Stimulated activated CD4-positive, alpha-beta T cell treated with anti-CD3 and anti-CD28 coated beads, Interleukin-2, amount 100 ng/mL, for 48 hours (primary cell): Measurements from ENCODE around the gene NAALADL2.
"Not testable (repeated sequence)": the region's sequence is repeated elsewhere in the genome, so short reads cannot be mapped to it uniquely, and the experiment has no call there.

Source experiments
- DNase-seq, 2 donors: peaks; one replicate each; pipeline ENCODE4 v3.0.0-alpha.2; 2020

The NAALADL2 gene

GRCh38 chr3:175447521-175447920 is 588.4 kb downstream of the NAALADL2 start:
- no peak for DNase-seq

GRCh38 chr3:175453361-175453760 is 594.2 kb downstream of the NAALADL2 start:
- no peak for DNase-seq

GRCh38 chr3:175456466-175456865 is 597.3 kb downstream of the NAALADL2 start:
- DNase-seq = no peak

GRCh38 chr3:175457301-175457700 is 598.2 kb downstream of the NAALADL2 start:
- DNase-seq = no peak

- DNase-seq = not testable (repeated sequence)
These were observed 601.8 kb downstream of the NAALADL2 start for GRCh38 chr3:175460849-175461399.

- no peak for DNase-seq
These were observed 605.2 kb downstream of the NAALADL2 start for GRCh38 chr3:175464362-175464761.

- DNase-seq = no peak
These were observed 610.0 kb downstream of the NAALADL2 start for GRCh38 chr3:175469124-175469523.

- no peak for DNase-seq
These were observed 616.6 kb downstream of the NAALADL2 start for GRCh38 chr3:175475765-175476164.

- DNase-seq = no peak
These were observed 617.4 kb downstream of the NAALADL2 start for GRCh38 chr3:175476489-175476888.

- DNase-seq = no peak
These were observed 618.6 kb downstream of the NAALADL2 start for GRCh38 chr3:175477651-175478224.

- no peak for DNase-seq
These were observed 619.2 kb downstream of the NAALADL2 start for GRCh38 chr3:175478301-175478700.

GRCh38 chr3:175479175-175479574 is 620.0 kb downstream of the NAALADL2 start:
- DNase-seq = no peak

GRCh38 chr3:175479800-175480199 is 620.7 kb downstream of the NAALADL2 start:
- no peak for DNase-seq

GRCh38 chr3:175484666-175485065 is 625.5 kb downstream of the NAALADL2 start:
- no peak for DNase-seq

- DNase-seq = no peak
These were observed 626.3 kb downstream of the NAALADL2 start for GRCh38 chr3:175485436-175485835.

GRCh38 chr3:175486255-175486654 is 627.1 kb downstream of the NAALADL2 start:
- DNase-seq = no peak

- DNase-seq = no peak
These were observed 630.3 kb downstream of the NAALADL2 start for GRCh38 chr3:175489406-175489805.

- no peak for DNase-seq
These were observed 634.2 kb downstream of the NAALADL2 start for GRCh38 chr3:175493301-175493700.

GRCh38 chr3:175495331-175495730 is 636.2 kb downstream of the NAALADL2 start:
- no peak for DNase-seq

GRCh38 chr3:175502155-175502554 is 643.0 kb downstream of the NAALADL2 start:
- DNase-seq = no peak

GRCh38 chr3:175511219-175511785 is 652.2 kb downstream of the NAALADL2 start:
- no peak for DNase-seq

- no peak for DNase-seq
These were observed 653.6 kb downstream of the NAALADL2 start for GRCh38 chr3:175512700-175513099.

GRCh38 chr3:175518459-175518858 is 659.3 kb downstream of the NAALADL2 start:
- no peak for DNase-seq

GRCh38 chr3:175521406-175521805 is 662.3 kb downstream of the NAALADL2 start:
- no peak for DNase-seq

GRCh38 chr3:175526191-175526590 is 667.1 kb downstream of the NAALADL2 start:
- no peak for DNase-seq
